NCI-H1436 (cell line): ENCODE data around the gene TNNI3K.
A peak's percentile ranks its signal among the peaks of the same experiment; 100 is the strongest.

Source experiments
- DNase-seq: peaks from one replicate; lab custom pipeline; 2025; lab: John Stamatoyannopoulos, UW

Gene TNNI3K

GRCh38 chr1:74504125-74504932 is 269.1 kb downstream of the TNNI3K start:
- peak; percentile 75 for DNase-seq

- peak; percentile 79 for DNase-seq
These were observed 269.8 kb downstream of the TNNI3K start for GRCh38 chr1:74504933-74505512.

GRCh38 chr1:74505928-74506710 is 270.9 kb downstream of the TNNI3K start:
- no peak for DNase-seq

- DNase-seq, result no peak
These were observed 273.3 kb downstream of the TNNI3K start for GRCh38 chr1:74508449-74508848.

GRCh38 chr1:74512170-74512915 is 277.2 kb downstream of the TNNI3K start, which contains the start of gene LRRC53:
Gene LRRC53, minus strand, starts transcription at chr1:74512611. Its CDS starts 29,262 bp downstream, at chr1:74483349.
- no peak for DNase-seq

GRCh38 chr1:74513411-74514300 is 278.5 kb downstream of the TNNI3K start:
- DNase-seq, result no peak

GRCh38 chr1:74517599-74518051 is 282.4 kb downstream of the TNNI3K start:
- DNase-seq, result no peak

GRCh38 chr1:74522148-74522547 is 287.0 kb downstream of the TNNI3K start:
- no peak for DNase-seq

- no peak for DNase-seq
These were observed 288.8 kb downstream of the TNNI3K start for GRCh38 chr1:74523873-74524480.

GRCh38 chr1:74526708-74527107 is 291.5 kb downstream of the TNNI3K start:
- DNase-seq, result no peak

GRCh38 chr1:74528123-74528522 is 292.9 kb downstream of the TNNI3K start:
- DNase-seq, result no peak

GRCh38 chr1:74530892-74531291 is 295.7 kb downstream of the TNNI3K start:
- no peak for DNase-seq

GRCh38 chr1:74531796-74532195 is 296.6 kb downstream of the TNNI3K start:
- peak; percentile 82 for DNase-seq

- no peak for DNase-seq
These were observed 299.1 kb downstream of the TNNI3K start for GRCh38 chr1:74534241-74534640.

GRCh38 chr1:74545821-74546220 is 310.6 kb downstream of the TNNI3K start:
- DNase-seq, result no peak

GRCh38 chr1:74548961-74549750 is 314.0 kb downstream of the TNNI3K start:
- DNase-seq, result no peak

- DNase-seq, result no peak
These were observed 314.7 kb downstream of the TNNI3K start for GRCh38 chr1:74549932-74550331.

- no peak for DNase-seq
These were observed 335.8 kb downstream of the TNNI3K start for GRCh38 chr1:74570797-74571492.

GRCh38 chr1:74571493-74571800 is 336.3 kb downstream of the TNNI3K start:
- no peak for DNase-seq
